ENCODE results near the gene DTD1. TPM values are rescaled to one million over a fixed set of nuclear protein-coding genes. Genes with fewer than 3 reads are reported as not detected.

DTD1 gene
- total RNA-seq, 1 experiment from 2014 or later = 16.6 TPM

GRCh38 chr20:18722371-18722770, 134.5 kb downstream of the DTD1 start:
- H3K4me3 ChIP-seq (ENCODE audit: low read depth, low read length, poor library complexity, severe bottlenecking) = no peak overlapping the region
- H3K27me3 ChIP-seq (replicated peaks; ENCODE audit: insufficient read depth, low read depth, low read length, poor library complexity) = peaks cover 21% of the 10 kb centered on the region
- H3K27ac ChIP-seq (ENCODE audit: low read depth, low read length, poor library complexity, severe bottlenecking) = no peak overlapping the region
- no peaks in the 10 kb centered on the region for H3K4me1 ChIP-seq (ENCODE audit: insufficient read depth, low read length, poor library complexity, severe bottlenecking)
- CTCF ChIA-PET = no interaction called here
- H3K9me3 ChIP-seq (ENCODE audit: low read depth, low read length, poor library complexity, severe bottlenecking) = no peaks in the 10 kb centered on the region
- intact Hi-C loops (cut with micrococcal nuclease; ENCODE audit: unreplicated experiment) = no loop called here
- no peaks in the 10 kb centered on the region for H3K36me3 ChIP-seq (ENCODE audit: insufficient read depth, low read length, poor library complexity, severe bottlenecking)
- DNase-seq (ENCODE audit: low spot score) = no peak
- no TSS peak for BruUV-seq (replicated peaks)
- TF ChIP-seq, protein P1, sequence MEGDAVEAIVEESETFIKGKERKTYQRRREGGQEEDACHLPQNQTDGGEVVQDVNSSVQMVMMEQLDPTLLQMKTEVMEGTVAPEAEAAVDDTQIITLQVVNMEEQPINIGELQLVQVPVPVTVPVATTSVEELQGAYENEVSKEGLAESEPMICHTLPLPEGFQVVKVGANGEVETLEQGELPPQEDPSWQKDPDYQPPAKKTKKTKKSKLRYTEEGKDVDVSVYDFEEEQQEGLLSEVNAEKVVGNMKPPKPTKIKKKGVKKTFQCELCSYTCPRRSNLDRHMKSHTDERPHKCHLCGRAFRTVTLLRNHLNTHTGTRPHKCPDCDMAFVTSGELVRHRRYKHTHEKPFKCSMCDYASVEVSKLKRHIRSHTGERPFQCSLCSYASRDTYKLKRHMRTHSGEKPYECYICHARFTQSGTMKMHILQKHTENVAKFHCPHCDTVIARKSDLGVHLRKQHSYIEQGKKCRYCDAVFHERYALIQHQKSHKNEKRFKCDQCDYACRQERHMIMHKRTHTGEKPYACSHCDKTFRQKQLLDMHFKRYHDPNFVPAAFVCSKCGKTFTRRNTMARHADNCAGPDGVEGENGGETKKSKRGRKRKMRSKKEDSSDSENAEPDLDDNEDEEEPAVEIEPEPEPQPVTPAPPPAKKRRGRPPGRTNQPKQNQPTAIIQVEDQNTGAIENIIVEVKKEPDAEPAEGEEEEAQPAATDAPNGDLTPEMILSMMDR (conservative IDR thresholded peaks at IDR 0.05; ENCODE audit: low read depth, low read length) = no peak
- TF ChIP-seq EZH2 (IDR thresholded peaks at IDR 0.05; ENCODE audit: borderline replicate concordance, low read depth, low read length, poor library complexity, severe bottlenecking) = no peak
- POLR2A ChIA-PET (ENCODE audit: low non-redundant PET) = no interaction called here

DNA sequence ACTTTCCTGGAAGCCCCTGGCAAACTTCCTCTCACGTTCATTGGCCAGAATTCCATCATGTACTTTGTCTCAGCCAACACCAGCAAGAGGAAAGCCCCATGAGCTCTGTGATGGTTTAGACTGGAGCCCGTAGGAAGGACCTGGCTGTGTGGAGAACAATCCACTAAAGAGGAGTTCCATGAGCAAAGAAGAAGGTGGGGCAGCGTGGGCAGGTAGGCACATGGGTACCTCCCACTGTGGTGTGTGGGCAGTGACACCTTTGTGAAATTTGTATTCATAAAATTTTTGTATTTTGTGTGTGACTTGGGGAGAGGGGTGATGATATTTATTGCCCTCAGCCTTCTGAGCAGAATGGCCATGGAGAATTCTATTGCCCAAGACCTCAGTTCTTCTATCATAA, 136.2 kb downstream of the DTD1 start:
- Histone ChIP-seq H3K27ac (ENCODE audit: low read depth, low read length, poor library complexity, severe bottlenecking) (no peak overlapping the region), H3K27me3 (replicated peaks; ENCODE audit: insufficient read depth, low read depth, low read length, poor library complexity) (peaks cover 21% of the 10 kb centered on the region), H3K36me3 (ENCODE audit: insufficient read depth, low read length, poor library complexity, severe bottlenecking) (no peaks in the 10 kb centered on the region), H3K4me3 (ENCODE audit: low read depth, low read length, poor library complexity, severe bottlenecking) (no peak overlapping the region), H3K9me3 (ENCODE audit: low read depth, low read length, poor library complexity, severe bottlenecking) (no peaks in the 10 kb centered on the region), H3K4me1 (ENCODE audit: insufficient read depth, low read length, poor library complexity, severe bottlenecking) (no peaks in the 10 kb centered on the region)
- BruUV-seq (replicated peaks) = no TSS peak
- CTCF ChIA-PET = no interaction called here
- POLR2A ChIA-PET (ENCODE audit: low non-redundant PET) = no interaction called here
- TF ChIP-seq, protein P1 (conservative IDR thresholded peaks at IDR 0.05; ENCODE audit: low read depth, low read length) = no peak
- TF ChIP-seq EZH2 (IDR thresholded peaks at IDR 0.05; ENCODE audit: borderline replicate concordance, low read depth, low read length, poor library complexity, severe bottlenecking) = no peak
- intact Hi-C loops (cut with micrococcal nuclease; ENCODE audit: unreplicated experiment) = no loop called here
- DNase-seq (ENCODE audit: low spot score) = no peak

DNA sequence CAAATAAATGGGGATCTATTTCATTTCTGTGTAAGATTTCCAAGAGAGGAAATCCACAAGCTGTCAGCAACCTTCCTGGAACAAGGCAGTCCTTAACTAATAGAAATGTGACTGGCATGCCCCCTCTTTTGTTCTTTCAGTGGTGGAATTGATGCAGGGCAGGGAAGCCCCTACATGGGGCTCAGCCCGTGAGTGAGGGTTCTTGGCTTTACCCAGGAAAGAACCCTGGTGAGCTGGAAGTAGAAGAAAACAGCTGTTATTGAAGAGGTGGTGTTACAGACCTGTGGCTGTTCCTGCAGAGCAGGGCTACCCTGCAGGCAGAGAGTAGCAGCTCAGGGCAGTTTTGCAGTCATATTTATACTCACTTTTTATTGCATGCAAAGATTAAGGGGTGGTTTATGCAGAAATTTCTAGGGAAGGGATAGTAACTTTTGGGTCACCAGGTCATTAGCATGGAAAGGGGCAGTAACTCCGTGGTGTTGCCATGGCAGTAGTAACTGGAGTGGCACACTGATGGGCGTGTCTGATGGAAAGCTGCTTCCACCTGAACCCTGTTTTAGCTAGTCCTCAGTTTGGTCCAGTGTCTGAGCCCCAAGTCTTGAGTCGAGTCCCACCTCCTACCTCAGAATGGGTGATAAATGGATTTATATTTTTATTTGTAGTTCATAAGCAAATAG, 137.1 kb downstream of the DTD1 start:
- Histone ChIP-seq H3K9me3 (ENCODE audit: low read depth, low read length, poor library complexity, severe bottlenecking) (no peaks in the 10 kb centered on the region), H3K36me3 (ENCODE audit: insufficient read depth, low read length, poor library complexity, severe bottlenecking) (no peaks in the 10 kb centered on the region), H3K4me3 (ENCODE audit: low read depth, low read length, poor library complexity, severe bottlenecking) (no peak overlapping the region), H3K27me3 (replicated peaks; ENCODE audit: insufficient read depth, low read depth, low read length, poor library complexity) (peaks cover 21% of the 10 kb centered on the region), H3K4me1 (ENCODE audit: insufficient read depth, low read length, poor library complexity, severe bottlenecking) (no peaks in the 10 kb centered on the region), H3K27ac (ENCODE audit: low read depth, low read length, poor library complexity, severe bottlenecking) (no peak overlapping the region)
- ChIA-PET CTCF (no interaction called here), POLR2A (ENCODE audit: low non-redundant PET) (no interaction called here)
- intact Hi-C loops (cut with micrococcal nuclease; ENCODE audit: unreplicated experiment) = no loop called here
- BruUV-seq (replicated peaks) = no TSS peak
- DNase-seq (ENCODE audit: low spot score) = no peak
- TF ChIP-seq, protein P1 (conservative IDR thresholded peaks at IDR 0.05; ENCODE audit: low read depth, low read length) = no peak
- no peak for TF ChIP-seq EZH2 (IDR thresholded peaks at IDR 0.05; ENCODE audit: borderline replicate concordance, low read depth, low read length, poor library complexity, severe bottlenecking)

Data from A673 (cell line).